Measurements from ENCODE around the gene RUSC1.

- TF ChIP-seq CTCF (IDR thresholded peaks at IDR 0.05) (no peak), POLR2A (IDR thresholded peaks at IDR 0.05) (no peak)
Observed at GRCh38 chr1:155300553-155301329, 20.0 kb upstream of the RUSC1 start.

Data from adrenal gland (tissue), 5 donors.